GM12878 (cell line): ENCODE data around the gene PLA2G1B. TPM values are rescaled to one million over a fixed set of nuclear protein-coding genes. Genes with fewer than 3 reads are reported as not detected.

Source experiments
- BCLAF1 ChIP-seq: fragments of 450-650 bp; IDR thresholded peaks from 2 replicates; pipeline ENCODE4 v1.6.1; 2017; ENCODE audit warnings: antibody characterized with exemption, mild to moderate bottlenecking, moderate library complexity
- BMI1 ChIP-seq: fragments of 450-650 bp; IDR thresholded peaks from 2 replicates; pipeline ENCODE4 v1.6.1; 2016; ENCODE audit warnings: mild to moderate bottlenecking, moderate library complexity, borderline replicate concordance
- CHD2 ChIP-seq: IDR thresholded peaks from 2 replicates; pipeline ENCODE4 v1.6.1; 2011; ENCODE audit warnings: low read depth, low read length, improper control_type of control experiment, borderline replicate concordance
- HDAC2 ChIP-seq: fragments of 200-600 bp; sonication (generic); IDR thresholded peaks from 2 replicates; pipeline ENCODE4 v1.6.1; 2017
- MAX ChIP-seq: IDR thresholded peaks from 2 replicates; pipeline ENCODE4 v1.6.1; 2012; ENCODE audit warnings: low read depth, low read length, improper control_type of control experiment
- POLR2AphosphoS5 ChIP-seq: IDR thresholded peaks from 2 replicates; pipeline ENCODE4 v1.6.1; 2011; ENCODE audit warnings: mild to moderate bottlenecking, low read length, inconsistent platforms
- POU2F2 ChIP-seq: IDR thresholded peaks from 3 replicates; pipeline ENCODE4 v1.6.1; 2011; ENCODE audit warnings: low read depth, mild to moderate bottlenecking, low read length, borderline replicate concordance
- YY1 ChIP-seq: IDR thresholded peaks from 2 replicates; pipeline ENCODE4 v1.6.1; 2011; ENCODE audit warnings: low read depth, mild to moderate bottlenecking, low read length
- ZNF592 ChIP-seq: fragments of 450-650 bp; IDR thresholded peaks from 2 replicates; pipeline ENCODE4 v1.6.1; 2017; ENCODE audit warnings: mild to moderate bottlenecking, moderate library complexity
- ZNF622 ChIP-seq: fragments of 450-650 bp; IDR thresholded peaks from 2 replicates; pipeline ENCODE4 v1.6.1; 2017; ENCODE audit warnings: mild to moderate bottlenecking, inconsistent platforms
- polyA plus RNA-seq, 11 experiments: library from polyadenylated mRNA; depleted of rRNA in 4 of 11; unstranded in 6 of 11; stranded (reverse) in 5 of 11; fragments of >200 nt; fragmentation: Nextera tagmentation in 4 of 11; fragmentation: Illumina TruSeq in 1 of 11; extraction: Ambion mirVana in 4 of 11; extraction: Trizol in 1 of 11; gene quantifications; 1 replicate in 1 of 11; 2 replicates in 10 of 11; pipeline versions ENCODE4 v1.2.1 to v1.2.3, GENCODE V29; 2011 to 2016; ENCODE audit warnings: inconsistent platforms in 2 of 11, missing spikeins in 2 of 11, low read depth in 1 of 11
- total RNA-seq, 4 experiments: library from RNA; depleted of rRNA in 3 of 4; stranded (reverse); fragments of >200 nt in 3 of 4; fragmentation: Illumina TruSeq in 1 of 4; extraction: Trizol in 1 of 4; gene quantifications; 2 replicates each; pipeline versions ENCODE4 v1.2.1 to v1.2.3, GENCODE V29; 2013 to 2021

Gene PLA2G1B
- total and polyA plus RNA-seq, 10 of the 15 experiments (the other 5 are each of a cell fraction or from before 2014, with no cell fraction given) = not detected

GRCh38 chr12:120284381-120284780 is 43.2 kb downstream of the PLA2G1B start (continued):
- TF ChIP-seq POU2F2 (no peak), MAX (no peak), ZNF622 (no peak), ZNF592 (no peak), BMI1 (no peak), BCLAF1 (no peak), CHD2 (no peak), HDAC2 (no peak), YY1 (no peak), POLR2AphosphoS5 (no peak)
